K562 (cell line): ENCODE data around the gene TRIM33. TPM values are rescaled to one million over a fixed set of nuclear protein-coding genes. Genes with fewer than 3 reads are reported as not detected.

Experiments used
- ARID4B ChIP-seq: sonication (generic); formaldehyde crosslinking; IDR thresholded peaks from 2 replicates; pipeline ENCODE4 v1.8.0; 2022; ENCODE audit warnings: mild to moderate bottlenecking, missing genetic modification reagents
- CBFB ChIP-seq: sonication (generic); formaldehyde crosslinking; IDR thresholded peaks from 2 replicates; pipeline ENCODE4 v1.4.0; 2020; ENCODE audit warnings: mild to moderate bottlenecking, missing genetic modification reagents
- CEBPG ChIP-seq, 3 experiments: fragments of 200-800 bp in 1 of 3; sonication (Bioruptor generic) in 1 of 3; sonication (generic) in 1 of 3; formaldehyde crosslinking in 1 of 3; IDR thresholded peaks in 2 of 3; conservative IDR thresholded peaks in 1 of 3; 2 replicates each; pipeline versions ENCODE4 v1.6.1 to v1.8.0; 2016 to 2022; ENCODE audit warnings: missing compliant biosample characterization in 2 of 3, missing genetic modification characterization in 2 of 3, mild to moderate bottlenecking in 1 of 3, missing genetic modification reagents in 1 of 3
- DIDO1 ChIP-seq: fragments of 450-650 bp; IDR thresholded peaks from 2 replicates; pipeline ENCODE4 v1.6.1; 2016; ENCODE audit warnings: low read depth, missing biosample characterization, missing genetic modification characterization
- E2F5 ChIP-seq: sonication (generic); formaldehyde crosslinking; IDR thresholded peaks from 2 replicates; pipeline ENCODE4 v1.8.0; 2022; ENCODE audit warnings: mild to moderate bottlenecking, missing genetic modification reagents
- JUND ChIP-seq, 2 experiments: IDR thresholded peaks; 2 replicates in 1 of 2; 3 replicates in 1 of 2; pipeline ENCODE4 v1.6.1; 2011; ENCODE audit warnings: borderline replicate concordance in 2 of 2, low read depth in 2 of 2, low read length in 2 of 2, improper control_type of control experiment in 1 of 2, missing biosample characterization in 1 of 2, missing genetic modification characterization in 1 of 2, missing genetic modification reagents in 1 of 2
- MAZ ChIP-seq, 2 experiments: fragments of 450-650 bp in 1 of 2; sonication (generic) in 1 of 2; formaldehyde crosslinking; IDR thresholded peaks in 1 of 2; conservative IDR thresholded peaks in 1 of 2; 2 replicates each; pipeline versions ENCODE4 v1.4.0 to v1.5.0; 2020; ENCODE audit warnings: mild to moderate bottlenecking in 1 of 2, missing genetic modification reagents in 1 of 2
- NFIC ChIP-seq: fragments of 450-650 bp; IDR thresholded peaks from 2 replicates; pipeline ENCODE4 v1.6.1; 2017; ENCODE audit warnings: mild to moderate bottlenecking, inconsistent platforms
- SRSF3 ChIP-seq: fragments of 200-400 bp; formaldehyde crosslinking; IDR thresholded peaks from 2 replicates; pipeline ENCODE4 v1.6.1; 2016; ENCODE audit warnings: mild to moderate bottlenecking, low read length, moderate library complexity; ENCODE audit not compliant: insufficient read depth
- TFAM ChIP-seq: fragments of 250-450 bp; sonication (Bioruptor Pico); conservative IDR thresholded peaks from 2 replicates; pipeline ENCODE4 v1.5.0; 2021; ENCODE audit warnings: mild to moderate bottlenecking, moderate library complexity
- YY1 ChIP-seq, 3 experiments: IDR thresholded peaks; 2 replicates each; pipeline ENCODE4 v1.6.1; 2011; ENCODE audit warnings: low read length in 2 of 3, mild to moderate bottlenecking in 2 of 3, moderate library complexity in 2 of 3, borderline replicate concordance in 1 of 3, control low read depth in 1 of 3, low read depth in 1 of 3; ENCODE audit not compliant: insufficient read depth in 3 of 3, insufficient replicate concordance in 2 of 3, control insufficient read depth in 1 of 3, insufficient read length in 1 of 3; ENCODE audit errors: extremely low read depth in 1 of 3
- ZNF217 ChIP-seq: sonication (generic); formaldehyde crosslinking; IDR thresholded peaks from 2 replicates; pipeline ENCODE4 v1.8.0; 2022; ENCODE audit warnings: mild to moderate bottlenecking, missing genetic modification reagents
- ZNF263 ChIP-seq: sonication (generic); formaldehyde crosslinking; IDR thresholded peaks from 2 replicates; pipeline ENCODE4 v1.8.0; 2022; ENCODE audit warnings: mild to moderate bottlenecking, missing genetic modification reagents, borderline replicate concordance
- ZNF76 ChIP-seq: fragments of 250-450 bp; sonication (Bioruptor Pico); IDR thresholded peaks from 2 replicates; pipeline ENCODE4 v1.4.0; 2020; ENCODE audit warnings: mild to moderate bottlenecking, moderate library complexity, borderline replicate concordance
- ZNF780A ChIP-seq: fragments of 250-450 bp; sonication (Bioruptor Pico); IDR thresholded peaks from 2 replicates; pipeline ENCODE4 v1.5.0; 2021; ENCODE audit warnings: mild to moderate bottlenecking
- ZNF79 ChIP-seq: fragments of 250-450 bp; sonication (Bioruptor Pico); IDR thresholded peaks from 2 replicates; pipeline ENCODE4 v1.4.0; 2020; ENCODE audit warnings: low read depth, mild to moderate bottlenecking, moderate library complexity
- polyA plus RNA-seq, 8 experiments: library from polyadenylated mRNA; depleted of rRNA in 4 of 8; stranded (reverse) in 5 of 8; unstranded in 3 of 8; fragments of >200 nt; fragmentation: Nextera tagmentation in 2 of 8; fragmentation: Illumina TruSeq in 1 of 8; extraction: Ambion mirVana in 2 of 8; extraction: Trizol in 1 of 8; gene quantifications; 2 replicates each; pipeline versions ENCODE4 v1.2.1 to v1.2.3, GENCODE V29; 2011 to 2014; ENCODE audit warnings: inconsistent platforms in 1 of 8, missing spikeins in 1 of 8
- total RNA-seq, 7 experiments: library from RNA; depleted of rRNA in 6 of 7; stranded (reverse); fragments of >200 nt in 6 of 7; fragmentation: Illumina TruSeq in 2 of 7; extraction: Trizol in 2 of 7; gene quantifications; 2 replicates each; pipeline versions ENCODE4 v1.2.1 to v1.2.3, GENCODE V29; 2011 to 2021; ENCODE audit warnings: low replicate concordance in 1 of 7

TRIM33 gene
- total and polyA plus RNA-seq, 9 of the 15 experiments (the other 6 are each of a cell fraction or from before 2014, with no cell fraction given) = 9.3 to 58.4 (median 40.2) TPM

GRCh38 chr1:114510274-114511031, 550 bp downstream of the TRIM33 start (continued):
- TF ChIP-seq TFAM (CRISPR knock-in tag) (no peak), ZNF780A (no peak), NFIC (peak; percentile 85), MAZ (CRISPR knock-in tag; conservative IDR thresholded peaks at IDR 0.05 in 1 of 2, IDR thresholded peaks at IDR 0.05 in 1 of 2) (peak; percentile 69 to 91; a peak in 3 of 4 replicates), E2F5 (CRISPR knock-in tag) (peak; percentile 72; the same call in 1 of the 2 replicates), ARID4B (CRISPR knock-in tag) (0 out of 2 replicates have a peak, but pooled peaks have one; percentile 61), ZNF263 (CRISPR knock-in tag) (no peak; the same call in none of the 2 replicates), YY1 (IDR thresholded peaks at IDR 0.05; ENCODE audit: borderline replicate concordance in 1 of 3, control insufficient read depth in 1 of 3, extremely low read depth in 1 of 3, insufficient read depth in 3 of 3, insufficient read length in 1 of 3, insufficient replicate concordance in 2 of 3, low read depth in 1 of 3, low read length in 2 of 3) (peak in 1 of 3 experiments; percentile 21), CBFB (CRISPR knock-in tag) (peak; percentile 78; the same call in 1 of the 2 replicates), ZNF79 (CRISPR knock-in tag) (no peak), ZNF217 (CRISPR knock-in tag) (no peak), CEBPG (CRISPR knock-in tag; IDR thresholded peaks at IDR 0.05) (peak; percentile 82), CEBPG (tag; conservative IDR thresholded peaks at IDR 0.05 in 1 of 2, IDR thresholded peaks at IDR 0.05 in 1 of 2) (peak in 1 of 2 experiments; percentile 83; a peak in 3 of 4 replicates), DIDO1 (no peak), SRSF3 (no peak), ZNF76 (0 out of 2 replicates have a peak, but pooled peaks have one; percentile 19), JUND (IDR thresholded peaks at IDR 0.05; ENCODE audit: borderline replicate concordance, low read depth, low read length) (peak; percentile 43; the same call in 1 of the 2 replicates), JUND (tag; IDR thresholded peaks at IDR 0.05; ENCODE audit: borderline replicate concordance, low read depth, low read length) (no peak)
